IMR-90 (cell line): ENCODE data around the gene ABTB1. TPM values are rescaled to one million over a fixed set of nuclear protein-coding genes. Genes with fewer than 3 reads are reported as not detected.

Source experiments
- ATAC-seq: fragments of 200-7000 bp; cut with Tn5 transposase; 2 replicates; pipeline ENCODE4 v1.9.1; 2020; ENCODE audit warnings: low read depth, mild to moderate bottlenecking, moderate library complexity
- BruUV-seq: library from RNA; stranded (reverse); fragments of 400-500 nt; replicated peaks from 2 replicates; lab custom pipeline; 2021; lab: Mats Ljungman, UMichigan
- CTCF ChIA-PET: fragments of 300-600 bp; formaldehyde crosslinking; extraction: SDS; loops from one replicate; lab custom pipeline; 2021; ENCODE audit warnings: antibody characterized with exemption; lab: Yijun Ruan, JAX
- POLR2A ChIA-PET: fragments of 300-600 bp; sonication (Branson Sonifier 250); formaldehyde crosslinking; loops from one replicate; lab custom pipeline; 2022; ENCODE audit warnings: antibody characterized with exemption; ENCODE audit not compliant: unreplicated experiment; lab: Charles Lee
- DNase-seq: peaks from one replicate; pipeline ENCODE4 v3.0.0; 2013
- H2AFZ ChIP-seq: replicated peaks from 2 replicates; pipeline ENCODE3; 2013; ENCODE audit warnings: low read length, mild to moderate bottlenecking; ENCODE audit not compliant: poor library complexity
- H2AK5ac ChIP-seq: 2 replicates; pipeline ENCODE4 v1.6.1; 2013; ENCODE audit warnings: low read depth, low read length, inconsistent platforms
- H2AK9ac ChIP-seq: replicated peaks from 2 replicates; pipeline ENCODE3; 2013; ENCODE audit warnings: mild to moderate bottlenecking, low read depth, low read length, moderate library complexity; ENCODE audit not compliant: poor library complexity
- H2BK120ac ChIP-seq: 2 replicates; pipeline ENCODE4 v1.6.1; 2013; ENCODE audit warnings: low read depth, low read length, inconsistent platforms
- H2BK15ac ChIP-seq: 3 replicates; pipeline ENCODE4 v1.6.1; 2013; ENCODE audit warnings: low read depth, low read length, inconsistent platforms
- H2BK20ac ChIP-seq: 2 replicates; pipeline ENCODE4 v1.6.1; 2013; ENCODE audit warnings: low read depth, mild to moderate bottlenecking, inconsistent platforms, low read length, moderate library complexity
- H2BK5ac ChIP-seq: 2 replicates; pipeline ENCODE4 v1.6.1; 2013; ENCODE audit warnings: mild to moderate bottlenecking, low read depth, low read length, inconsistent platforms; ENCODE audit not compliant: poor library complexity, severe bottlenecking
- H3K14ac ChIP-seq: replicated peaks from 2 replicates; pipeline ENCODE4 v1.6.1; 2013; ENCODE audit warnings: low read depth, low read length, inconsistent platforms
- H3K18ac ChIP-seq: 2 replicates; pipeline ENCODE4 v1.6.1; 2013; ENCODE audit warnings: low read depth, low read length, control low read depth
- H3K23ac ChIP-seq: 2 replicates; pipeline ENCODE4 v1.6.1; 2013; ENCODE audit warnings: low read depth, low read length, inconsistent platforms
- H3K27ac ChIP-seq: 2 replicates; pipeline ENCODE4 v1.5.1; 2013; ENCODE audit warnings: mild to moderate bottlenecking, control low read depth, low read length; ENCODE audit not compliant: insufficient read depth
- H3K27me3 ChIP-seq: 2 replicates; pipeline ENCODE4 v1.6.1; 2013; ENCODE audit warnings: low read length; ENCODE audit not compliant: control insufficient read depth, insufficient read depth
- H3K36me3 ChIP-seq: 2 replicates; pipeline ENCODE4 v1.6.1; 2013; ENCODE audit warnings: low read length, mixed read lengths; ENCODE audit not compliant: control insufficient read depth, insufficient read depth
- H3K4ac ChIP-seq: 2 replicates; pipeline ENCODE4 v1.6.1; 2013; ENCODE audit warnings: low read depth, low read length, inconsistent platforms
- H3K4me1 ChIP-seq: 2 replicates; pipeline ENCODE4 v1.6.1; 2013; ENCODE audit warnings: low read length, mixed read lengths; ENCODE audit not compliant: control insufficient read depth, insufficient read depth
- H3K4me2 ChIP-seq: 2 replicates; pipeline ENCODE4 v1.6.1; 2013; ENCODE audit warnings: low read depth, mild to moderate bottlenecking, control low read depth, low read length, moderate library complexity
- H3K4me3 ChIP-seq: 2 replicates; pipeline ENCODE4 v1.5.1; 2013; ENCODE audit warnings: low read depth, mild to moderate bottlenecking, control low read depth, low read length, moderate library complexity; ENCODE audit not compliant: insufficient read depth
- H3K56ac ChIP-seq: 2 replicates; pipeline ENCODE4 v1.6.1; 2013; ENCODE audit warnings: low read length, inconsistent platforms; ENCODE audit not compliant: insufficient read depth; ENCODE audit errors: extremely low read depth
- H3K79me1 ChIP-seq, 2 experiments: 2 replicates each; pipeline ENCODE4 v1.6.1; 2013; ENCODE audit warnings: low read length in 2 of 2, inconsistent platforms in 1 of 2, low read depth in 1 of 2
- H3K9ac ChIP-seq: 2 replicates; pipeline ENCODE4 v1.6.1; 2013; ENCODE audit warnings: low read depth, low read length, control low read depth
- H3K9me1 ChIP-seq: 2 replicates; pipeline ENCODE4 v1.6.1; 2013; ENCODE audit warnings: low read length, inconsistent platforms; ENCODE audit not compliant: insufficient read depth
- H3K9me3 ChIP-seq: 2 replicates; pipeline ENCODE4 v1.6.1; 2013; ENCODE audit warnings: low read length; ENCODE audit not compliant: control insufficient read depth, insufficient read depth
- H4K20me1 ChIP-seq: 2 replicates; pipeline ENCODE4 v1.6.1; 2013; ENCODE audit warnings: low read length, inconsistent platforms; ENCODE audit not compliant: insufficient read depth
- H4K5ac ChIP-seq: 2 replicates; pipeline ENCODE4 v1.6.1; 2013; ENCODE audit warnings: mild to moderate bottlenecking, low read depth, low read length, control low read depth
- H4K8ac ChIP-seq, 2 experiments: 2 replicates each; pipeline ENCODE4 v1.6.1; 2013; ENCODE audit warnings: low read depth in 2 of 2, low read length in 2 of 2, control low read depth in 1 of 2, inconsistent platforms in 1 of 2
- H4K91ac ChIP-seq: 2 replicates; pipeline ENCODE4 v1.6.1; 2013; ENCODE audit warnings: low read depth, low read length, inconsistent platforms; ENCODE audit not compliant: insufficient read depth
- CEBPB ChIP-seq: IDR thresholded peaks from 2 replicates; pipeline ENCODE4 v1.6.1; 2012; ENCODE audit warnings: low read depth, low read length, improper control_type of control experiment
- CHD1 ChIP-seq: IDR thresholded peaks from 2 replicates; pipeline ENCODE4 v1.6.1; 2012; ENCODE audit warnings: low read depth, low read length, improper control_type of control experiment
- ELK1 ChIP-seq: fragments of 150-350 bp; IDR thresholded peaks from 2 replicates; pipeline ENCODE4 v1.6.1; 2016; ENCODE audit warnings: low read depth, mild to moderate bottlenecking, low read length, moderate library complexity, borderline replicate concordance
- FOS ChIP-seq: fragments of 150-350 bp; IDR thresholded peaks from 2 replicates; pipeline ENCODE4 v1.6.1; 2016; ENCODE audit warnings: low read depth, low read length
- MAZ ChIP-seq: IDR thresholded peaks from 2 replicates; pipeline ENCODE4 v1.6.1; 2012; ENCODE audit warnings: low read depth, mild to moderate bottlenecking, low read length, improper control_type of control experiment, moderate library complexity, borderline replicate concordance
- POLR2A ChIP-seq: IDR thresholded peaks from 2 replicates; pipeline ENCODE4 v1.6.1; 2012; ENCODE audit warnings: mild to moderate bottlenecking, low read depth, low read length
- USF2 ChIP-seq: fragments of 150-350 bp; IDR thresholded peaks from 2 replicates; pipeline ENCODE4 v1.6.1; 2017; ENCODE audit warnings: mild to moderate bottlenecking, antibody characterized with exemption, low read length, low read depth
- WGBS, 2 experiments: methylation state at CpG; one replicate each; pipeline versions ENCODE4 v1.1.5 to v1.1.7; 2013; ENCODE audit warnings: missing lambda C conversion rate in 2 of 2; ENCODE audit not compliant: insufficient read length in 1 of 2; ENCODE audit errors: extremely low coverage in 2 of 2; 5-methylcytosine and 5-hydroxymethylcytosine counted together
- dilution Hi-C: fragments of 300-500 bp; cut with HindIII; formaldehyde crosslinking; loops from one replicate; pipeline ENCODE4 v1.14.3; 2018; ENCODE audit warnings: low sequenced_read_pairs; ENCODE audit not compliant: unreplicated experiment
- in situ Hi-C: fragments of 300-500 bp; cut with MboI; formaldehyde crosslinking; loops from 3 replicates; pipeline ENCODE4 v1.14.3; 2019; ENCODE audit warnings: low sequenced_read_pairs, inconsistent platforms, mixed read lengths
- intact Hi-C: fragments of 100-400 bp; cut with micrococcal nuclease; formaldehyde crosslinking; loops from 2 replicates; pipeline ENCODE4 v1.10.0; 2022
- polyA plus RNA-seq, 3 experiments: library from polyadenylated mRNA; depleted of rRNA; stranded (reverse); fragments of >200 nt; gene quantifications; 2 replicates each; pipeline ENCODE4 v1.2.3, GENCODE V29; 2012; ENCODE audit warnings: low replicate concordance in 1 of 3
- total RNA-seq: library from RNA; depleted of rRNA; stranded (reverse); fragments of >200 nt; gene quantifications from 2 replicates; pipeline ENCODE4 v1.2.3, GENCODE V29; 2012

Gene ABTB1
- total and polyA plus RNA-seq, 2 of the 4 experiments (the other 2 are of a cell fraction) = 3.2 to 23.0 TPM

GRCh38 chr3:127660621-127661251, 12.0 kb upstream of the ABTB1 start:
- no peak overlapping the region for H4K8ac ChIP-seq
- H4K5ac ChIP-seq = no peak overlapping the region
- H3K4me3 ChIP-seq = no peak overlapping the region
- ATAC-seq = no peak
- H2AK9ac ChIP-seq = no peak overlapping the region
- no peak for TF ChIP-seq MAZ
- TF ChIP-seq POLR2A = no peak
- no peak for TF ChIP-seq FOS
- TF ChIP-seq ELK1 = no peak
- TF ChIP-seq USF2 = no peak
- TF ChIP-seq CHD1 = no peak
- no peak for TF ChIP-seq CEBPB
- H2BK15ac ChIP-seq = no peak overlapping the region
- H3K9me1 ChIP-seq = no peaks in the 10 kb centered on the region; the same call in 1 of the 2 replicates
- no peak overlapping the region for H2BK20ac ChIP-seq
- no peak overlapping the region for H2AK5ac ChIP-seq
- H2AFZ ChIP-seq = no peak overlapping the region
- no peak overlapping the region for H4K91ac ChIP-seq
- no peak overlapping the region for H3K27ac ChIP-seq
- H4K20me1 ChIP-seq = no peaks in the 10 kb centered on the region; the same call in 1 of the 2 replicates
- no peak overlapping the region for H2BK5ac ChIP-seq
- 100% methylated on average over 1 of the region's 10 CpGs; no CpG with 5 or more reads in 1 of the 2 experiments for WGBS, 2 experiments
- H3K23ac ChIP-seq = no peak overlapping the region; the same call in 1 of the 2 replicates
- peaks cover 3% of the 10 kb centered on the region; the same call in 1 of the 2 replicates for H3K27me3 ChIP-seq
- H3K4me2 ChIP-seq = no peak overlapping the region
- H3K4me1 ChIP-seq = peaks cover 5% of the 10 kb centered on the region; the same call in 1 of the 2 replicates
- no peaks in the 10 kb centered on the region for H3K79me1 ChIP-seq
- in situ Hi-C loops = no loop called here
- POLR2A ChIA-PET = interaction anchor here (0.5 kb wide), 1 partner anchor 21 kb away, joined by 4 read pairs; no protein-coding TSS in a partner anchor
- H3K9ac ChIP-seq = no peak overlapping the region
- no peak overlapping the region for H2BK120ac ChIP-seq
- no peak overlapping the region for H3K18ac ChIP-seq
- H3K56ac ChIP-seq = no peak overlapping the region
- CTCF ChIA-PET = no interaction called here
- dilution Hi-C loops = no loop called here
- no peaks in the 10 kb centered on the region for H3K9me3 ChIP-seq
- intact Hi-C loops = loop anchor here (1.0 kb wide), 1 partner anchor 12 kb away; the partner anchor contains the start of gene ABTB1
- no peak overlapping the region for H3K4ac ChIP-seq
- BruUV-seq = no TSS peak
- DNase-seq = no peak
- H3K36me3 ChIP-seq = no peaks in the 10 kb centered on the region
- no peak overlapping the region for H3K14ac ChIP-seq
